GM19452 (cell line): Measurements from ENCODE around the gene P2RX1.

Experiments
- ATAC-seq: cut with Tn5 transposase; IDR thresholded peaks from one replicate; pipeline ENCODE4 v1.9.1; 2021; ENCODE audit not compliant: unreplicated experiment

The P2RX1 gene

DNA sequence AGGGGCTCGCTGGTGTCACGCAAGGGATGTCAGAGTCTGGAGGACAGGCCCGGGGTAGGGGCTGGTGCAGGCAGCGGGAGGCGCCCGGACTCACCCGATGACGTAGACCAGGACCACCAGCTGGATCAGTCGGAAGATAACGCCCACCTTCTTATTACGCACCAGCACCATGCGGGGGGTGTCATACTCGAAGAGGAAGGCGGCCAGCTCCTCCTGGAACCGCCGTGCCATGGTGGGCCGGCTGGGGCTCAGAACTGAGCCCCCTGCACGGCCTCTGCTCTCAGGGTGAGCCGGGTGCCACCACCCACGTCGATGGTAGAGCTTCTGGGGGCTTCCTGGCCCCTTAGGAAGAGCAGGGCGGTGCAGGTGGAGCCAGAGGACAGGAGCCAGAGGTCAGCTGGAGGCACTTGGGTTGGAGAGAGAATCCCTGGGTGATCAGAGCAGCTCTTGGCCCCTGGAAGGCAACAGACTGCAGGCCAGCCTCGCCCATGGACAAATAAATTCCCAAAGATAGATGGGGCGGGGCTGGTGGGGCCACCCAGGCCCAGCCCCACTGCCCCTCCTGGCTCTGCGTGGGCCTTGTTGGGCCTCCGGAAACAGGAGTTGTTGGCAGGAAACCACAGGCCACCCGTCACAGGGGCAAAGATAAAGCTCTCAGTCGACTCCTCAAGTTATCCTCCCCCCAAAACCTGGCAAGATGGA lies at the start of gene P2RX1:
P2RX1 (minus strand) TSS at position 471 of the 702 bp plus-strand sequence; CDS start at position 231, 240 bp downstream.
- ATAC-seq = no peak

- ATAC-seq = no peak
These were observed 49.0 kb upstream of the P2RX1 start for GRCh38 chr17:3965118-3965800.

DNA sequence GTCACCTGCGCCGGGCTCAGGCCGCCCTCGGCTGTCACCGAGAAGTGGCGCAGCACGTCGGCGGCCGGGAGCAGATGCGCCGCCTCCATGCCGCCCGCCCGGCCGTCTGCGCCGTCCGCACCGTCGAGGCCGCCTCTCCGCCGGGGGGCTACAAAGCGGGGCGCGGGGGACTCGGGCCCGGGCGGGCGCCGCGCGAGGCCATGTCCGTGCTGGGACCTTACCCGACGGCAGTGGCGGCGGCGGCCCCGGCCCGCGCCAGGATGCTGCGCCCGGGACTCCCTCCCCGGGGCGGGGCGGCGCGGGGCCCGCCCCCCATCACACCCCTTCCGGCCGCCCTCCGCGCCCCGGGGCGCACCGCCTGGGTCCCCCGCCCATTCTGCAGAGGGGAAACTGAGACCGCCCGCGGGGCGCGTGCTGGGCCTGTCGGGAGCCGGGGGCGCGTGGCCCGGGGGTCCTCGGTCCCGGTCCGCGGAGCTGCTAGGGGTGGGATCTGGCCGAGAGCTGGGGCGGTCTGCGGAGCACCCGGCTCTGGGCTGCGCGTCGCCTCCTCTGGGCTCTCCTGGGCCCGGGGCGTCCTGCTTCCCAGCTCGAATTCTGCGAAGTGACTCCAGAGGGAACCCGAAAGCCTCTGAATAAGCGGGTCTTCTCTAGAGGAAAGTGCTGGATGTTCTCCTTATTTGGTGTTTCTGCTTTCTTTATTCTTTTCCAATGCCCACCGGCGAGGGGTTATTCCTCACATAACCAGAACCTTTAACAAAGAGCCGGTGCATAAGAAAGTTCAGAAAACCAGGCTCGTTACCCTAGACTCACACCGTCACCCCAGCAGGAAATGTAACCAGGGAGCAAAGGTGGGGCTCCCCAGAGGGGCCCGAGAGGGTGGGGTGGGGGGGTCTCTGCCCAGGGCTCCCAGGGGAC lies 48.2 kb upstream of the P2RX1 start, which contains the start of gene ATP2A3:
ATP2A3 (minus strand) TSS at position 235 of the 915 bp plus-strand sequence; CDS start at position 89, 146 bp downstream.
- ATAC-seq = no peak

DNA sequence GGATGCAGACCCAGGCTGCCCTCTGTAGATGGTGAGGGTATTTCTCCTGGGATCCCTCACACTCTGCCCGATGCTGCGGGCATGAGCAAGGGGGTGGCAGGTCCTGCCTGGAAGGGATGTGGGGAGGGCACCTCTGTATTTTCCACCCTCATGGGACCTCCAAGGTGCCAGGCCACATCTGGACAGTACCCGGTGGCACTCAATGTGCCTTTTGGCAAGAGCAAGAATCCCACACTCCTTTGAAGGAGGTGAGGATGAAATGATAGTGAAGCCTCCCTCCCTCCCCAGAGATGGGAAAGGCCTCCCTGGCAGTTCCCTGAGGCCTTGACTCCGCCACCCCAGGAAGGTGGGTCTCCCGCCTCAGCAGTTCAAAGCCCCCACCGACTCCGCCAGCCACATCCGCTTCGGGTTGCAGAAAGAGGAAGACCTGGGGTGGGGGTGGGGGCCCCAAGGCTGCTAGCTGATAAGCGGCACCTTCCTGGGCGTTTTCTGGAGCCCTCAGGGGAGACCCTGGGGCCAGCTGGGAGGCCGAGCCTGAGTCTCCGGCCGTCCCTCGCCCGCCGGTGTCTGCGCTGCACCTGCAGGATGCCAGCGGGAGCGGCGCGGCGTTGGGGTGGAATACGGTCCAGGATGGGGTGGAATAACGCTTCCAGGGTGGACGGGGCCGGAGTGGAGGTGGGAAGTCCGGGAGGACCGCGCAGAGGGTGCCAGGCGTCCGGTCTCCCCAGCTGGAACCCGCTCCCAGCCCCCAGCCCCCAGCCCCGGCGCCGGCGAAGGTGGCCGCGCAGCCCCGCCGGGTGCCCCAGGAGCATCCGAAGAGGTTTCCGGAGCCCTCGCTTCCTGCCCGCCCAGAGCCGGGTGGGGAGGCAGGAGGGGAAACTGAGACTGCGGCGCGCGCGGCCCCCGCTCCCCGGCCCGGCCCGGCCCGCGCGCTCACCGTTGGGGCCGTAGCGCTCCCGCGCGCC lies 47.3 kb upstream of the P2RX1 start:
- no peak for ATAC-seq

GRCh38 chr17:3962965-3963236 lies 46.6 kb upstream of the P2RX1 start:
- no peak for ATAC-seq

GRCh38 chr17:3962217-3962964 lies 46.1 kb upstream of the P2RX1 start:
- no peak for ATAC-seq

GRCh38 chr17:3961564-3962047 lies 45.3 kb upstream of the P2RX1 start:
- no peak for ATAC-seq

GRCh38 chr17:3960764-3961163 lies 44.5 kb upstream of the P2RX1 start:
- ATAC-seq = no peak

GRCh38 chr17:3959921-3960601 lies 43.8 kb upstream of the P2RX1 start:
- ATAC-seq = no peak

DNA sequence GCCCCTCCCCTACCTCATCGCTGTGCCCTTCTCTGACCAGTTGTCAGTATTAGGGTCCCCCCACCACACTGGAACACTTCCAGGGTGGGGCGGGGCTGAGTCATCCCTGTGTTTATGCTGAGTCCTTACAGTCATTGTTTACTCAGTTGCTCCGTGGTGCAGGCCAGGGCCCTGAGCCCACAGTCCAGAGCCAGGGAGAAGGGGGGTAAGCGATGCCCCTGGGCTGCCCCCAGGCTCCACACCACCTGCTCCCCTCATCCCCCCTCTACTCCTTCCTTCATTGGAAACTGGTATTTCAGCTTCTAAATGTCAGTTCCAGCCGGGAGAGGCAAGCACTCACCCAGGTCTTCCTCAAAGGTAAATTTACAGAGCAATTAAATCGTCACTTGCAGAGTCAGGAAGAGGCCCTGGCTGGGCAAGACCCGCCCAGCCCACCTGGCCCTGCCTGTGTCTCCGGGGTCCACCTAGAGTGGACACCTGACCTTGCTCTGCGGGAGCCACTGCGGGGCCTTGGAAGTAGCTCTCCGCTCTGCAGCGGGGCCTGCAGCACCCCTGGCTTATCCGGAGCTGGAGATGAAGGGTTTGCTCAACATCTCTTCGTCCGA lies 43.1 kb upstream of the P2RX1 start:
- no peak for ATAC-seq

GRCh38 chr17:3957735-3958599 lies 41.7 kb upstream of the P2RX1 start:
- no peak for ATAC-seq

DNA sequence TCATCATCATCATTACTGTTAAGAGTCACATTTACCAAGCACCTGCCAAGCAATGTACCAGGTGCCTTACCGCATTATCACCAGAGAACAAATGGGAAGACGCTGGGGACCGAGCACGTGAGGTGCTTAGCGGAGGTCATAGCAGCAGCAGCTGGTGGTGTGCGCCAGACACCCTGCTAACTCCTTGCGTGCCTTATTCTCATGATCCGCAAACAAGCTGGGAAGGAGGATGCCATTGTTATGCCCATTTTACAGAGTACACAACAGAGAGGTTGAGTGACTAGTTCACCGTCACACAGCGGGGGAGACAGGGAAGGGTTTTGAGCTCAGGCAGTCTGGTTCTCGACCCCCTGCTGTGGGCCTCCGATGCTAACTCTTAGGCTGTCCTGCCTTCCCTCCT lies 40.7 kb upstream of the P2RX1 start:
- ATAC-seq = no peak

DNA sequence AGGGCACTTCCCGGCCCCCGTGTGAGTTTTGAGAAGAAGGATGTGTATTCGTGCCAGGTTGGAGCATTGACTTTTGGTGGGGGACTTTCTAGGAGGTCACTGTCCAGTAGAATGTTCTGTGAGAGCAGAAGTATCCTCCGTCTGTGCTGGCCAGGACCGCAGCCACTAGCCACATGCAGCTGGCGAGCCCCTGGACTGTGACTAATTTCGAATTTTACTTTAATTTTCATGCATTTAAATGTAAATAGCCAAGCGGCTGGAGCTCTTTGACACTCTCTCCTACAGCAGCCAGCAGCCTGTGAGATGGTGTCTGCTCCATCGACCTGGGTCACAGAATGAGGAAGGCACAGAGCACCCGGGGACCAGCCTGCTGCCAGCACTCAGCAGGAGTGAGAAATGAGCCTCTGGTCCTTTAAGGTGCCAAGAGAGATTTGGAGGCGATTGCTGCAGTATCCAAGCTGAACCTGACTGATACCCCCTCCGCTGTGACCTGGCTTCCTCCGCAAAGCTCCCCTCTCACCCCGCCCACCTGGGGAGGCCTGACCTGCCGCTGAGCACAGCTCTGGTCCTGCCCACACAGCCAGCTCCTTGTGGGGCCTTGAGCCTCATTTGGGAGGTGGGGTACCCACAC lies 40.2 kb upstream of the P2RX1 start:
- ATAC-seq = no peak

DNA sequence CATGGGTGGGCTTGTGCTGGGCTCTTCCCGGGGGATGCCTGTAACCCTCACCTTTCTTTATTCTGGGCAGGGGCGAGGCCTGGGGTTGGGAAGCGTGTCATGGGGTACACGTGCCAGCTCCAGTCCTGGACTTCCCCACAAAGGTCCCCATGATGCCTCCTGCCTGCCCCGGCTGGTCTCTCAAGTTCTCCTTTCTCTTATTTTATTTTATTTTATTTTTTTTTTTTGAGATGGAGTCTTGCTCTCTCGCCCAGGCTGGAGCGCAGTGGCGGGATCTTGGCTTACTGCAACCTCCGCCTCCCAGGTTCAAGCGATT lies 39.4 kb upstream of the P2RX1 start:
- ATAC-seq = no peak

DNA sequence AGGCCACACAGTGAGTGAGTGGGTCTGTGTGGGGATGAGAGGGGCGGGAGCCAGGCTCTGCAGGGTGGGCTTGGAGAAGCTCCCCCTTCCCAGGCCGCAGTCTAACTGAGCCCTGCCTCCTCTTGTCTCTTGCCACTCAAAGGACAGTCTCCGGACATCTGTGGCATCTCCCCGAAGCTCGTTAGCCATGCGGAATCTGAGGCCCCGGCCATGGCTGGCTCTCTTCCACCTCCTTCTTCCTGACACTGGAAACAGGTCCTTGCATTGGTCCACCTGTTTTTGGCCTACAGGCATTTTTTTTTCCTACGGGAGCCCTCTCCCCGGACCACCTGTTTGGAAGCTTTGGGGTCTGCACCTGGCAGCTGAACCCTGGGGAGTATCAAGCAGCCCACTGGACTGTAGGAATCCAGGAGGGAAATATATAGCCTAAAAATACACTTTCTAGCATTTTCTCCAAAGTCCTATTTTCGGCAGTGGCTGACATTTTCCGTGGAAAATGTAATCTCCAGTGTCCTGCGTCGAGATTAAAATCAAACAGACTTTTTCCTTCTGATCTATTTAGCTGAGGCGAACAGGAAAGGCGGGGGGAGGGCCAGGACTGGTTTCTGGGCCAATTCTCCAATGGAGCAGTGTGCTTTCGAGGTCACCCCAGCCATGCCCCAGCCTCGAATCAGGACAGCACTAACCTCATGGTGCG lies 38.9 kb upstream of the P2RX1 start:
- no peak for ATAC-seq

DNA sequence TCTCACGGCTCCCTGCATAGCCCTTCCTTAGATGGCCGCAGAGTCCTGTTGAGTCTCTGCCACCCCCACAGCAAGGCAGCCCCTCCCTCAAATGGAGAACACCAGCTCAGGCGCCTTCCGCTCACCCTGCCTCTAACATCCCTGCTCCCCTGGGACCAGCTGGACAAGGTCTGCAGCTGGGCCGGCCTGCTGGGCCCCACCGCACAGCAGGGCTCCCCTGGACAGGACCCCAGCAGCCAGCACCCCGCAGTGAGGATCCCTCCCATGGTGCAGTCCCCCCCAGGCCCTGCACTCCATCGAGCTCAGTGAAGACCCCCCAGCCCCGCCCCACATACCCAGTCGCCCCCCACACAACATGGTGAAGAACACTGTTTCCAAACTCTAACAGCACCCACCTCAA lies 37.8 kb upstream of the P2RX1 start:
- no peak for ATAC-seq

GRCh38 chr17:3953542-3953941 lies 37.3 kb upstream of the P2RX1 start:
- no peak for ATAC-seq
